Endothelial cell of umbilical vein (primary cell): ENCODE results near the gene MACROD2. TPM values are rescaled to one million over a fixed set of nuclear protein-coding genes. Genes with fewer than 3 reads are reported as not detected.

Experiments
- BruUV-seq: library from RNA; stranded (reverse); fragments of 400-500 nt; replicated peaks from 2 replicates; lab custom pipeline; 2021; lab: Mats Ljungman, UMichigan
- CTCF ChIA-PET: fragments of 300-600, 350-600 bp; sonication (Branson Sonifier 250); formaldehyde crosslinking; loops from one replicate; lab custom pipeline; 2021; ENCODE audit warnings: antibody characterized with exemption, inconsistent platforms; lab: Charles Lee
- POLR2A ChIA-PET: fragments of 300-600, 350-600 bp; sonication (Branson Sonifier 250); formaldehyde crosslinking; loops from one replicate; lab custom pipeline; 2021; ENCODE audit warnings: antibody characterized with exemption, inconsistent platforms; lab: Charles Lee
- DNase-seq: peaks from one replicate; pipeline ENCODE4 v3.0.0-alpha.2; 2011; ENCODE audit warnings: low read depth, low spot score
- FAIRE-seq: peaks from 2 replicates; lab custom pipeline; 2011; peaks lifted over from hg19 to GRCh38; lab: Jason Lieb, UNC
- H2AFZ ChIP-seq: 2 replicates; pipeline ENCODE4 v1.6.0; 2012; ENCODE audit warnings: low read depth, low read length, control low read depth, inconsistent platforms
- H3K27ac ChIP-seq: 2 replicates; pipeline ENCODE4 v1.5.1; 2011; ENCODE audit warnings: low read depth, mild to moderate bottlenecking, control low read depth, low read length, moderate library complexity; ENCODE audit not compliant: insufficient read depth
- H3K27me3 ChIP-seq, 2 experiments: 2 replicates each; pipeline versions ENCODE4 v1.6.0 to v1.6.1; 2011; ENCODE audit warnings: low read length in 2 of 2, mixed read lengths in 1 of 2; ENCODE audit not compliant: control insufficient read depth in 2 of 2, insufficient read depth in 2 of 2
- H3K36me3 ChIP-seq, 2 experiments: 2 replicates in 1 of 2; 3 replicates in 1 of 2; pipeline ENCODE4 v1.5.1; 2011; ENCODE audit warnings: low read length in 2 of 2, mild to moderate bottlenecking in 1 of 2, moderate library complexity in 1 of 2; ENCODE audit not compliant: control insufficient read depth in 2 of 2, insufficient read depth in 2 of 2; ENCODE audit errors: extremely low read depth in 1 of 2
- H3K4me1 ChIP-seq: 3 replicates; pipeline ENCODE4 v1.5.1; 2011; ENCODE audit warnings: mild to moderate bottlenecking, low read length; ENCODE audit not compliant: control insufficient read depth, insufficient read depth; ENCODE audit errors: extremely low read depth
- H3K4me2 ChIP-seq: 2 replicates; pipeline ENCODE4 v1.6.1; 2011; ENCODE audit warnings: low read length, control low read depth, mixed read lengths; ENCODE audit not compliant: insufficient read depth
- H3K4me3 ChIP-seq, 3 experiments: fragments of 200-600 bp in 1 of 3; sonication (generic), shearing (Covaris generic) in 1 of 3; replicated peaks in 1 of 3; 2 replicates each; pipeline ENCODE4 v1.5.1; 2011 to 2016; ENCODE audit warnings: control low read depth in 3 of 3, low read length in 3 of 3, mild to moderate bottlenecking in 2 of 3, inconsistent platforms in 1 of 3, low read depth in 1 of 3, moderate library complexity in 1 of 3; ENCODE audit not compliant: insufficient read depth in 1 of 3
- H3K79me2 ChIP-seq: 2 replicates; pipeline ENCODE4 v1.6.0; 2012; ENCODE audit warnings: low read length, inconsistent platforms; ENCODE audit not compliant: control insufficient read depth, insufficient read depth
- H3K9ac ChIP-seq: replicated peaks from 2 replicates; pipeline ENCODE3; 2011; ENCODE audit warnings: low read length, control low read depth; ENCODE audit not compliant: insufficient read depth; ENCODE audit errors: extremely low read depth
- H3K9me1 ChIP-seq: replicated peaks from 3 replicates; pipeline ENCODE4 v1.6.0; 2011; ENCODE audit warnings: mild to moderate bottlenecking, low read length; ENCODE audit not compliant: control insufficient read depth, insufficient read depth; ENCODE audit errors: extremely low read depth
- H3K9me3 ChIP-seq: replicated peaks from 2 replicates; pipeline ENCODE4 v1.5.1; 2012; ENCODE audit warnings: low read length, inconsistent platforms; ENCODE audit not compliant: control insufficient read depth, insufficient read depth
- H4K20me1 ChIP-seq: replicated peaks from 2 replicates; pipeline ENCODE3; 2011; ENCODE audit warnings: mild to moderate bottlenecking, low read length; ENCODE audit not compliant: control insufficient read depth, insufficient read depth; ENCODE audit errors: extremely low read depth
- CTCF ChIP-seq, 2 donors: IDR thresholded peaks; 1 replicate in 1 of 2; 2 replicates in 1 of 2; pipeline ENCODE4 v1.5.1; 2011; ENCODE audit warnings: low read length in 2 of 2, mild to moderate bottlenecking in 2 of 2, moderate library complexity in 2 of 2, control low read depth in 1 of 2, inconsistent platforms in 1 of 2, low read depth in 1 of 2; ENCODE audit not compliant: insufficient read depth in 1 of 2; ENCODE audit errors: extremely low read depth in 1 of 2
- EZH2 ChIP-seq: IDR thresholded peaks from 2 replicates; pipeline ENCODE4 v1.6.1; 2012; ENCODE audit warnings: borderline replicate concordance, low read depth, mild to moderate bottlenecking, moderate library complexity, low read length, inconsistent platforms; ENCODE audit not compliant: severe bottlenecking
- FOS ChIP-seq: IDR thresholded peaks from 2 replicates; pipeline ENCODE4 v1.6.1; 2011; ENCODE audit warnings: mild to moderate bottlenecking, low read length, moderate library complexity, borderline replicate concordance; ENCODE audit not compliant: insufficient read depth
- GATA2 ChIP-seq: IDR thresholded peaks from 2 replicates; pipeline ENCODE4 v1.7.0; 2011; ENCODE audit warnings: low read depth, mild to moderate bottlenecking, moderate library complexity, mixed read lengths, low read length; ENCODE audit not compliant: insufficient read length, insufficient read depth
- JUN ChIP-seq: IDR thresholded peaks from 2 replicates; pipeline ENCODE4 v1.6.1; 2011; ENCODE audit warnings: borderline replicate concordance, low read depth; ENCODE audit not compliant: insufficient read length, insufficient read depth
- MAX ChIP-seq: IDR thresholded peaks from 2 replicates; pipeline ENCODE4 v1.6.1; 2011; ENCODE audit not compliant: insufficient read depth, insufficient read length
- MYC ChIP-seq: IDR thresholded peaks from one replicate; pipeline ENCODE4 v1.6.1; 2011; ENCODE audit warnings: mild to moderate bottlenecking, low read depth, low read length
- POLR2A ChIP-seq: IDR thresholded peaks from 2 replicates; pipeline ENCODE4 v1.6.1; 2012; ENCODE audit warnings: low read depth, mild to moderate bottlenecking, control low read depth, low read length
- POLR2AphosphoS5 ChIP-seq: IDR thresholded peaks from 2 replicates; pipeline ENCODE4 v1.6.1; 2012; ENCODE audit warnings: low read depth, mild to moderate bottlenecking, control low read depth, low read length, moderate library complexity; ENCODE audit not compliant: insufficient read depth
- dilution Hi-C: fragments of 300-500 bp; cut with MboI; formaldehyde crosslinking; loops from one replicate; pipeline ENCODE4 v1.15.0; 2019; ENCODE audit warnings: low sequenced_read_pairs; ENCODE audit not compliant: extremely low pct_ligation_motif_present
- intact Hi-C: fragments of 100-400 bp; cut with micrococcal nuclease; formaldehyde crosslinking; loops from one replicate; pipeline ENCODE4 v1.10.0; 2022
- polyA plus RNA-seq, 4 experiments: library from polyadenylated mRNA; depleted of rRNA in 3 of 4; stranded (reverse) in 3 of 4; unstranded in 1 of 4; fragments of >200 nt; gene quantifications; 2 replicates each; pipeline versions ENCODE4 v1.2.1 to v1.2.3, GENCODE V29; 2011 to 2012; ENCODE audit warnings: missing spikeins in 1 of 4
- total RNA-seq: library from RNA; stranded (reverse); gene quantifications from 2 replicates; pipeline ENCODE4 v1.2.3, GENCODE V29; 2021

Gene MACROD2
- total and polyA plus RNA-seq, 2 donors (not counting 3 experiments of a cell fraction or from before 2014, with no cell fraction given): 0.11 to 0.73 TPM

GRCh38 chr20:15081261-15081660 lies 1085.9 kb downstream of the MACROD2 start:
- Histone ChIP-seq H3K4me1 (no peaks in the 10 kb centered on the region), H2AFZ (no peak overlapping the region), H3K79me2 (no peaks in the 10 kb centered on the region), H3K27ac (no peak overlapping the region), H3K9me3 (no peaks in the 10 kb centered on the region), H3K4me3 (no peak overlapping the region), H4K20me1 (no peaks in the 10 kb centered on the region), H3K36me3 (no peaks in the 10 kb centered on the region), H3K4me2 (no peak overlapping the region), H3K27me3 (no peaks in the 10 kb centered on the region), H3K9me1 (no peaks in the 10 kb centered on the region), H3K9ac (no peak overlapping the region)
- intact Hi-C loops (no loop called here), dilution Hi-C loops (no loop called here)
- DNase-seq: no peak
- no TSS peak for BruUV-seq
- POLR2A ChIA-PET: no interaction called here
- CTCF ChIA-PET: interaction anchor here (1.7 kb wide), 1 partner anchor 8 kb away, joined by 5 read pairs; no protein-coding TSS in a partner anchor
- no peak for FAIRE-seq
- TF ChIP-seq FOS (no peak), POLR2AphosphoS5 (no peak), JUN (no peak), EZH2 (no peak), MYC (no peak), CTCF (IDR thresholded peaks at IDR 0.05; ENCODE audit: extremely low read depth in 1 of 2, insufficient read depth in 1 of 2, low read depth in 1 of 2, low read length in 2 of 2) (no peak), GATA2 (no peak), MAX (no peak), POLR2A (no peak)
